H1 (cell line): Measurements from ENCODE around the gene VPS18. TPM values are rescaled to one million over a fixed set of nuclear protein-coding genes. Genes with fewer than 3 reads are reported as not detected.

Experiments used
- CTCF ChIA-PET: fragments of 300-600 bp; sonication (Branson Sonifier 250); formaldehyde crosslinking; loops from one replicate; lab custom pipeline; 2021; ENCODE audit not compliant: partially characterized antibody; lab: Charles Lee
- POLR2A ChIA-PET: fragments of 300-600 bp; sonication (Branson Sonifier 250); formaldehyde crosslinking; loops from one replicate; lab custom pipeline; 2021; ENCODE audit warnings: inconsistent platforms; ENCODE audit not compliant: partially characterized antibody; lab: Charles Lee
- DNase-seq, 2 experiments: peaks; one replicate each; pipeline versions ENCODE4 v3.0.0 to v3.0.0-alpha.2; 2010 to 2022; ENCODE audit warnings: low spot score in 2 of 2, low read depth in 1 of 2, mixed read lengths in 1 of 2
- FAIRE-seq: peaks from 2 replicates; lab custom pipeline; 2011; peaks lifted over from hg19 to GRCh38; lab: Jason Lieb, UNC
- H2AFZ ChIP-seq: 2 replicates; pipeline ENCODE4 v1.8.1; 2012; ENCODE audit warnings: low read length, inconsistent platforms
- H2AK5ac ChIP-seq: 2 replicates; pipeline ENCODE4 v1.6.1; 2013; ENCODE audit warnings: low read depth, low read length
- H2BK120ac ChIP-seq: replicated peaks from 2 replicates; pipeline ENCODE3; 2013; ENCODE audit warnings: low read depth, low read length, inconsistent platforms
- H2BK12ac ChIP-seq: 2 replicates; pipeline ENCODE4 v1.6.1; 2013; ENCODE audit warnings: low read depth, low read length
- H2BK15ac ChIP-seq: 2 replicates; pipeline ENCODE4 v1.6.1; 2013; ENCODE audit warnings: low read length
- H2BK20ac ChIP-seq: 2 replicates; pipeline ENCODE4 v1.6.1; 2013; ENCODE audit warnings: low read length
- H2BK5ac ChIP-seq: 2 replicates; pipeline ENCODE4 v1.6.1; 2013; ENCODE audit warnings: low read depth, low read length
- H3K14ac ChIP-seq: 2 replicates; pipeline ENCODE4 v1.6.1; 2013; ENCODE audit warnings: inconsistent platforms; ENCODE audit not compliant: insufficient read length
- H3K18ac ChIP-seq: 2 replicates; pipeline ENCODE4 v1.6.1; 2013; ENCODE audit warnings: low read length; ENCODE audit errors: extremely low read depth
- H3K23ac ChIP-seq: 2 replicates; pipeline ENCODE4 v1.6.1; 2013; ENCODE audit warnings: inconsistent platforms; ENCODE audit not compliant: insufficient read length
- H3K23me2 ChIP-seq: 2 replicates; pipeline ENCODE4 v1.6.1; 2013; ENCODE audit warnings: low read depth, low read length
- H3K27ac ChIP-seq: 2 replicates; pipeline ENCODE4 v1.6.1; 2011; ENCODE audit warnings: low read depth, low read length, inconsistent platforms
- H3K27me3 ChIP-seq, 4 experiments: replicated peaks in 1 of 4; 1 replicate in 1 of 4; 2 replicates in 3 of 4; pipeline versions ENCODE4 v1.6.1 to v1.8.1; 2011 to 2013; ENCODE audit warnings: low read length in 3 of 4, mild to moderate bottlenecking in 3 of 4, inconsistent platforms in 2 of 4, mixed read lengths in 2 of 4, moderate library complexity in 1 of 4; ENCODE audit not compliant: control insufficient read depth in 3 of 4, insufficient read depth in 3 of 4; ENCODE audit errors: extremely low read depth in 1 of 4
- H3K36me3 ChIP-seq, 4 experiments: 2 replicates each; pipeline versions ENCODE4 v1.6.1 to v1.8.1; 2011 to 2013; ENCODE audit warnings: mild to moderate bottlenecking in 4 of 4, low read length in 3 of 4, moderate library complexity in 2 of 4, control low read depth in 1 of 4, inconsistent platforms in 1 of 4; ENCODE audit not compliant: insufficient read depth in 4 of 4, control insufficient read depth in 2 of 4
- H3K4ac ChIP-seq: replicated peaks from 2 replicates; pipeline ENCODE3; 2013; ENCODE audit warnings: low read length, low read depth, mixed read lengths, inconsistent platforms; ENCODE audit not compliant: insufficient read length
- H3K4me1 ChIP-seq, 4 experiments: replicated peaks in 1 of 4; 1 replicate in 1 of 4; 2 replicates in 3 of 4; pipeline versions ENCODE4 v1.6.1 to v1.8.1; 2011 to 2013; ENCODE audit warnings: low read length in 3 of 4, inconsistent platforms in 2 of 4, mixed read lengths in 1 of 4; ENCODE audit not compliant: insufficient read depth in 4 of 4, control insufficient read depth in 3 of 4
- H3K4me2 ChIP-seq, 2 experiments: 2 replicates each; pipeline versions ENCODE4 v1.6.1 to v1.8.1; 2011 to 2013; ENCODE audit warnings: low read depth in 2 of 2, low read length in 2 of 2, control low read depth in 1 of 2, inconsistent platforms in 1 of 2, mild to moderate bottlenecking in 1 of 2; ENCODE audit not compliant: insufficient read depth in 1 of 2
- H3K4me3 ChIP-seq, 4 experiments: fragments of 200-600, 300-600 bp in 1 of 4; sonication (generic), shearing (Covaris generic), sonication (Bioruptor Twin) in 1 of 4; 2 replicates each; pipeline versions ENCODE4 v1.5.1 to v1.8.1; 2011 to 2016; ENCODE audit warnings: low read length in 4 of 4, low read depth in 3 of 4, control low read depth in 2 of 4, inconsistent platforms in 2 of 4, mild to moderate bottlenecking in 2 of 4, mixed read lengths in 1 of 4, moderate library complexity in 1 of 4; ENCODE audit not compliant: insufficient read depth in 2 of 4; ENCODE audit errors: extremely low read depth in 1 of 4
- H3K56ac ChIP-seq: replicated peaks from 2 replicates; pipeline ENCODE3; 2013; ENCODE audit warnings: low read depth, mild to moderate bottlenecking, mixed read lengths, low read length, inconsistent platforms; ENCODE audit not compliant: insufficient read length
- H3K79me1 ChIP-seq: 2 replicates; pipeline ENCODE4 v1.6.1; 2013; ENCODE audit warnings: low read depth, low read length, control low read depth
- H3K79me2 ChIP-seq, 2 experiments: 2 replicates each; pipeline versions ENCODE4 v1.6.1 to v1.8.1; 2012 to 2013; ENCODE audit warnings: low read length in 2 of 2, mild to moderate bottlenecking in 2 of 2, inconsistent platforms in 1 of 2; ENCODE audit not compliant: insufficient read depth in 2 of 2, control insufficient read depth in 1 of 2
- H3K9ac ChIP-seq, 4 experiments: replicated peaks in 1 of 4; 1 replicate in 1 of 4; 2 replicates in 3 of 4; pipeline versions ENCODE4 v1.6.1 to v1.8.1; 2011 to 2013; ENCODE audit warnings: low read depth in 3 of 4, low read length in 3 of 4, control low read depth in 2 of 4, mild to moderate bottlenecking in 2 of 4, moderate library complexity in 2 of 4, inconsistent platforms in 1 of 4; ENCODE audit errors: extremely low read depth in 1 of 4
- H3K9me3 ChIP-seq, 2 experiments: 2 replicates each; pipeline versions ENCODE4 v1.6.1 to v1.8.1; 2012 to 2013; ENCODE audit warnings: mild to moderate bottlenecking in 2 of 2, moderate library complexity in 2 of 2, control low read depth in 1 of 2, inconsistent platforms in 1 of 2, low read depth in 1 of 2, low read length in 1 of 2, mixed read lengths in 1 of 2; ENCODE audit not compliant: insufficient read depth in 2 of 2
- H4K20me1 ChIP-seq, 2 experiments: replicated peaks in 1 of 2; 2 replicates each; pipeline versions ENCODE3 to v1.8.1; 2011 to 2013; ENCODE audit warnings: inconsistent platforms in 2 of 2, low read length in 2 of 2, mild to moderate bottlenecking in 1 of 2; ENCODE audit not compliant: insufficient read depth in 2 of 2, control insufficient read depth in 1 of 2
- H4K5ac ChIP-seq: 2 replicates; pipeline ENCODE4 v1.6.1; 2013; ENCODE audit warnings: low read length, low read depth, mixed read lengths, inconsistent platforms; ENCODE audit not compliant: insufficient read length
- H4K8ac ChIP-seq: 2 replicates; pipeline ENCODE4 v1.8.0; 2013; ENCODE audit warnings: mild to moderate bottlenecking, moderate library complexity, low read length, inconsistent platforms; ENCODE audit not compliant: insufficient read depth; ENCODE audit errors: extremely low read depth
- H4K91ac ChIP-seq: replicated peaks from 2 replicates; pipeline ENCODE3; 2013; ENCODE audit warnings: low read length, mixed read lengths, inconsistent platforms; ENCODE audit not compliant: insufficient read length
- BACH1 ChIP-seq: IDR thresholded peaks from 2 replicates; pipeline ENCODE4 v1.6.1; 2012; ENCODE audit warnings: low read length, improper control_type of control experiment
- JUND ChIP-seq: IDR thresholded peaks from 2 replicates; pipeline ENCODE4 v1.6.1; 2011; ENCODE audit warnings: mild to moderate bottlenecking, improper control_type of control experiment, low read length
- MAFK ChIP-seq: IDR thresholded peaks from 2 replicates; pipeline ENCODE4 v1.6.1; 2012; ENCODE audit warnings: low read depth, mild to moderate bottlenecking, improper control_type of control experiment, low read length
- SIRT6 ChIP-seq: IDR thresholded peaks from one replicate; pipeline ENCODE4 v1.7.1; 2012; ENCODE audit warnings: low read length, inconsistent platforms
- TAF1 ChIP-seq: IDR thresholded peaks from 2 replicates; pipeline ENCODE4 v1.6.1; 2011; ENCODE audit warnings: mild to moderate bottlenecking, low read depth, low read length
- USF2 ChIP-seq: IDR thresholded peaks from 2 replicates; pipeline ENCODE4 v1.6.1; 2011; ENCODE audit warnings: low read length, improper control_type of control experiment
- ZNF274 ChIP-seq: IDR thresholded peaks from 2 replicates; pipeline ENCODE4 v1.7.0; 2012; ENCODE audit warnings: low read length, borderline replicate concordance; ENCODE audit errors: extremely low read depth
- WGBS, 2 experiments: shearing (Covaris generic) in 1 of 2; methylation state at CpG; one replicate each; pipeline versions ENCODE4 v1.1.6 to v1.1.7; 2013 to 2015; ENCODE audit warnings: low lambda C conversion rate in 2 of 2, mixed read lengths in 2 of 2, inconsistent platforms in 1 of 2, low coverage in 1 of 2, missing lambda C conversion rate in 1 of 2; ENCODE audit not compliant: insufficient replicate concordance in 2 of 2, insufficient coverage in 1 of 2, insufficient read length in 1 of 2; ENCODE audit errors: extremely low coverage in 1 of 2, missing lambda C conversion rate in 1 of 2; 5-methylcytosine and 5-hydroxymethylcytosine counted together
- polyA plus RNA-seq, 7 experiments: library from polyadenylated mRNA; depleted of rRNA in 3 of 7; stranded (reverse) in 5 of 7; unstranded in 2 of 7; fragments of >200 nt in 5 of 7; fragments of 200-250 nt in 2 of 7; gene quantifications; 1 replicate in 5 of 7; 2 replicates in 1 of 7; 4 replicates in 1 of 7; pipeline versions ENCODE4 v1.2.1 to v1.2.3, GENCODE V29; 2011 to 2013; ENCODE audit warnings: missing spikeins in 2 of 7, mixed read lengths in 2 of 7
- total RNA-seq: library from RNA; stranded (reverse); fragmentation: NEBNext Ultra II Directional; extraction: Animal tissue kit (Norgen Biotek cat#: 25700); gene quantifications from 2 replicates; pipeline ENCODE4 v1.2.1, GENCODE V29; 2021
- TF ChIP-seq, protein P1 (sequence below): IDR thresholded peaks from 2 replicates; pipeline ENCODE4 v1.6.1; 2012; ENCODE audit warnings: low read length, inconsistent platforms

The VPS18 gene
- total and polyA plus RNA-seq, 2 of the 8 experiments (the other 6 are each of a cell fraction or from before 2014, with no cell fraction given), result 28.9 to 32.7 TPM

GRCh38 chr15:40928821-40929659 is 34.8 kb downstream of the VPS18 start, which contains the start of gene DLL4:
Gene DLL4 (plus strand): TSS chr15:40929340. CDS start chr15:40929669, 329 bp downstream.
- H2AFZ ChIP-seq, result no peak within 1 kb of the TSS; the same call in 1 of the 2 replicates
- no peak within 1 kb of the TSS for H3K56ac ChIP-seq
- H2BK120ac ChIP-seq, result no peak within 1 kb of the TSS
- no peak within 1 kb of the TSS; the same call in 1 of the 2 replicates for H2BK5ac ChIP-seq
- no peaks in the 10 kb centered on the region for H3K36me3 ChIP-seq
- peak within 1 kb of the TSS; percentile 32; the same call in 1 of the 2 replicates for H3K18ac ChIP-seq
- peak within 1 kb of the TSS; percentile 20 for H4K8ac ChIP-seq
- H3K23ac ChIP-seq, result no peak within 1 kb of the TSS
- ChIA-PET CTCF (interaction anchor here (0.8 to 33.1 kb wide), 13 partner anchors 4 to 536 kb away, joined by 3 to 619 read pairs (median 9); partner anchors contain the start of genes CHAC1, DLL4, RHOV and VPS18), POLR2A (interaction anchor here (0.9 to 43.8 kb wide), 12 partner anchors 11 to 404 kb away, joined by 3 to 1505 read pairs (median 4); partner anchors contain the start of genes CHAC1, INO80, NUSAP1 and OIP5)
- no peak within 1 kb of the TSS; a peak in 1 of 7 replicates for H3K9ac ChIP-seq
- H3K79me2 ChIP-seq, result no peaks in the 10 kb centered on the region
- no peak within 1 kb of the TSS for H2AK5ac ChIP-seq
- H2BK20ac ChIP-seq, result no peak within 1 kb of the TSS
- H4K91ac ChIP-seq, result no peak within 1 kb of the TSS
- H4K5ac ChIP-seq, result no peak within 1 kb of the TSS
- H3K4me1 ChIP-seq, result peaks cover 3 to 36% (median 21%) of the 10 kb centered on the region in 4 experiments
- peaks cover 69 to 94% (median 90%) of the 10 kb centered on the region in 4 experiments for H3K27me3 ChIP-seq
- peak within 1 kb of the TSS; percentile 31 to 71 (median 46) for H3K4me3 ChIP-seq
- 2% methylated on average over 51 of the region's 71 CpGs; no CpG with 5 or more reads in 1 of the 2 experiments for WGBS, 2 experiments
- peaks cover 29% of the 10 kb centered on the region; the same call in 1 of the 2 replicates for H3K23me2 ChIP-seq
- no peak for FAIRE-seq
- 0 out of 2 replicates have a peak within 1 kb of the TSS, but pooled peaks have one; percentile 17 for H2BK12ac ChIP-seq
- DNase-seq, result peak in 1 of 2 experiments; percentile 87
- no peaks in the 10 kb centered on the region for H3K79me1 ChIP-seq
- no peak within 1 kb of the TSS for H3K14ac ChIP-seq
- no peak within 1 kb of the TSS for H2BK15ac ChIP-seq
- H3K4ac ChIP-seq, result no peak within 1 kb of the TSS
- H3K9me3 ChIP-seq, result no peaks in the 10 kb centered on the region
- H3K27ac ChIP-seq, result no peak within 1 kb of the TSS
- peaks cover 2 to 22% of the 10 kb centered on the region in 2 experiments for H4K20me1 ChIP-seq
- peak within 1 kb of the TSS; percentile 87 to 97 for H3K4me2 ChIP-seq
- TF ChIP-seq ZNF274 (no peak), SIRT6 (no peak), BACH1 (no peak), JUND (no peak), TAF1 (peak; percentile 75), USF2 (no peak), MAFK (no peak)
- TF ChIP-seq, protein P1, sequence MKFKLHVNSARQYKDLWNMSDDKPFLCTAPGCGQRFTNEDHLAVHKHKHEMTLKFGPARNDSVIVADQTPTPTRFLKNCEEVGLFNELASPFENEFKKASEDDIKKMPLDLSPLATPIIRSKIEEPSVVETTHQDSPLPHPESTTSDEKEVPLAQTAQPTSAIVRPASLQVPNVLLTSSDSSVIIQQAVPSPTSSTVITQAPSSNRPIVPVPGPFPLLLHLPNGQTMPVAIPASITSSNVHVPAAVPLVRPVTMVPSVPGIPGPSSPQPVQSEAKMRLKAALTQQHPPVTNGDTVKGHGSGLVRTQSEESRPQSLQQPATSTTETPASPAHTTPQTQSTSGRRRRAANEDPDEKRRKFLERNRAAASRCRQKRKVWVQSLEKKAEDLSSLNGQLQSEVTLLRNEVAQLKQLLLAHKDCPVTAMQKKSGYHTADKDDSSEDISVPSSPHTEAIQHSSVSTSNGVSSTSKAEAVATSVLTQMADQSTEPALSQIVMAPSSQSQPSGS, result no peak
